HG03565 (cell line): ENCODE measurements around the gene DHFR.
"Not testable (repeated sequence)": the region's sequence is repeated elsewhere in the genome, so short reads cannot be mapped to it uniquely, and the experiment has no call there.

ENCODE experiments used
- ATAC-seq: cut with Tn5 transposase; IDR thresholded peaks from one replicate; pipeline ENCODE4 v1.9.1; 2021; ENCODE audit warnings: mild to moderate bottlenecking, moderate library complexity; ENCODE audit not compliant: unreplicated experiment

DHFR gene

DNA sequence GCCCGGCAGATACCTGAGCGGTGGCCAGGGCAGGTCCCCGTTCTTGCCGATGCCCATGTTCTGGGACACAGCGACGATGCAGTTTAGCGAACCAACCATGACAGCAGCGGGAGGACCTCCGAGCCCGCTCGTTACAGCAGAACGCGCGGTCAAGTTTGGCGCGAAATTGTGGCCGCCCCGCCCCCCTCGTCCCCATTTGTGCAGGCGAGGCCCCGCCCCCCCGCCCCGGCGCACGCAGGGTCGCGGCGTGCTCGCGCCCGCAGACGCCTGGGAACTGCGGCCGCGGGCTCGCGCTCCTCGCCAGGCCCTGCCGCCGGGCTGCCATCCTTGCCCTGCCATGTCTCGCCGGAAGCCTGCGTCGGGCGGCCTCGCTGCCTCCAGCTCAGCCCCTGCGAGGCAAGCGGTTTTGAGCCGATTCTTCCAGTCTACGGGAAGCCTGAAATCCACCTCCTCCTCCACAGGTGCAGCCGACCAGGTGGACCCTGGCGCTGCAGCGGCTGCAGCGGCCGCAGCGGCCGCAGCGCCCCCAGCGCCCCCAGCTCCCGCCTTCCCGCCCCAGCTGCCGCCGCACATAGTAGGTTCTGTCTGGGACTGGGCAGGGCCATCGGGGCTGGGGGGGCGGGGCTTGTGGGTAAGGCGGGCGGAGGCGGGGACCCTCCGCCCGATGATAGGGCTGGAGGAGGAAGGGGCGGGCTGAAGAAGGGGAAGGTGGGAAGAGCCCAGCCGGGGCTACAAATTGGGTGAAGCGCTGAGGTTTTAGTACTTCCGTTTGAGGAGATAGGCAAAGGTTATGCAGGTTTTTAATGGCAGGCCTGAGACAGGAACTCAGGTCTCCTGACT is at the start of gene DHFR, which contains the start of gene MSH3:
DHFR (minus strand) TSS at position 593 of the 840 bp plus-strand sequence; CDS start at position 99, 494 bp downstream.
MSH3 (plus strand) TSS at position 262 of the 840 bp plus-strand sequence; CDS start at position 338, 76 bp downstream.
- ATAC-seq, result peak; percentile 5

- no peak for ATAC-seq
Observed at GRCh38 chr5:80704221-80704620, 49.4 kb upstream of the DHFR start.

DNA sequence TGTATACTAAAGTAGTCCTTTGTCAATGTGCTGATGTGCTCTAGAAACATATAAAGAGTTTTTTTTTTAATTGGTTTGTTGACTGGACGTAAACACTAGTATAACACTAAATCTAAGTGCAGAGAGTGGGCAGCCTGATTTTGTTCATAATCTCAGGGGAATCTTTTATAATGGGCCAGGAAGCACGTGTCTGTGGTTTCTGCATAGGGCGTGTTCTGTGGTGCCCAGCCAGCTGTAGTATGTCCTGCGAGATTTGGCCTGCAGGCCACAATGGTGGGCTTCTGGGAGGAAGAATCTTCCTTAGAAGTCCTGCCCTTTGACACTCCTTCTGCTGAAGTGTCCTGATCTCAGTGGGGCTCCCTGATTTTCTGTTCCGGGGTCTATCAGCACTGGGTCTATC is 49.0 kb upstream of the DHFR start:
- ATAC-seq, result no peak

- ATAC-seq, result no peak
Observed at GRCh38 chr5:80703291-80703690, 48.5 kb upstream of the DHFR start.

DNA sequence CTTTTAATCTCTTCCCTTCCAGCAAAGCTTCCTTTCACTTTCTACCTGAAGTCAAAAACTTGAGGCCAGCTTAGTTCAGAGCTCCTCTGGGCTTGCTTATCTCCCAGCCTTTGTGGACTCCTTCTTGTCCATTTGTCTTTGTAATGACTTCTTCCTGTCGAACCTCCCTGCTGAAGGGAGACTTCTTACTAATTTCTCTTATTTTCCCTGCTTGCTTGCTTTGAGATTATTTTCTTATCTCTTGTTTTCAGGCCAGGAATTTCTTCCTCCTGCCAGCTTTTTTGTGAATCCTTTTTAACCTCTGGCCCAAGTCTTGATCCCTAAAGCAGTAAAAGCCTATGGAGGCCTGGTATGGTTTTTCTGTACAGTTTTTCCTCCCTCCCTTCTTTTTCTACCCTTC is 46.8 kb upstream of the DHFR start:
- ATAC-seq, result no peak

- no peak for ATAC-seq
Observed at GRCh38 chr5:80698369-80698768, 43.6 kb upstream of the DHFR start.

GRCh38 chr5:80697100-80697499 is 42.3 kb upstream of the DHFR start:
- ATAC-seq, result no peak

GRCh38 chr5:80696450-80696849 is 41.7 kb upstream of the DHFR start:
- no peak for ATAC-seq

DNA sequence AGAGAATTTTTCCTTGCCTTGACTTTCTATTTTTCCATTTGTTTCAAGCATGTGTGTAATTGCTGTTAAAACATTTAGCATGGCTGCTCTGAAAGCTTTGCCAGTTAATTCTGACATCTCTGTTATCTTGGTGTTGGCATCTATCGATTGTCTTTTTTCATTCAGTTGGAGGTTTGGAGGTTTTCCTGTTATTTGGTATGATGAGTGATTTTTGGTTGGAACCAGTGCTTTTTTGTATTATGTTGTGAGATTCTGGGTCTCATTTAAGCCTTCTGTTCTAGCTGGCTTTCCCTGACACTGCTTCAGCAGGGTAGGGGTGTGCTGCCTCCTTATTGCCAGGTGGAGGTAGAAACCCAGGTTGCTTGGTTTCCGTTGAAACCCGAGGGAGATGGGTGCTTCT is 40.9 kb upstream of the DHFR start:
- no peak for ATAC-seq

DNA sequence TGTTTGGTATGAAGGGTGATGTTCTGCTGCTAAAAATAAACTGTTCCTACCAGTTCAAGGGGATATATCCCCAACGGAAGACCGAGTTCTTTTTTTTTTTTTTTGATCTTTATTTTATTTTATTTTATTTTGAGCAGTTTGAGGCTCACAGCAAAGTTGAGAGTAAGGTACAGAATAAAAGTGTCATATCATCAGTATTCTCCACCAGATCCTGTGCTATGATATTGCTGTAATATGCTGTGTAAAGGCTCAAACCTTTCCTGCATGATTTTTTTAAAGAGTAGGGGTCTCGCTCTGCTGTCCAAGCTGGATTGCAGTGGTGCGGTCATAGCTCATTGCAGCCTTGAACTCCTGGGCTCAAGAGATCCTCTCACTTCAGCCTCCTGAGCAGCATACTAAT is 34.8 kb upstream of the DHFR start:
- no peak for ATAC-seq

DNA sequence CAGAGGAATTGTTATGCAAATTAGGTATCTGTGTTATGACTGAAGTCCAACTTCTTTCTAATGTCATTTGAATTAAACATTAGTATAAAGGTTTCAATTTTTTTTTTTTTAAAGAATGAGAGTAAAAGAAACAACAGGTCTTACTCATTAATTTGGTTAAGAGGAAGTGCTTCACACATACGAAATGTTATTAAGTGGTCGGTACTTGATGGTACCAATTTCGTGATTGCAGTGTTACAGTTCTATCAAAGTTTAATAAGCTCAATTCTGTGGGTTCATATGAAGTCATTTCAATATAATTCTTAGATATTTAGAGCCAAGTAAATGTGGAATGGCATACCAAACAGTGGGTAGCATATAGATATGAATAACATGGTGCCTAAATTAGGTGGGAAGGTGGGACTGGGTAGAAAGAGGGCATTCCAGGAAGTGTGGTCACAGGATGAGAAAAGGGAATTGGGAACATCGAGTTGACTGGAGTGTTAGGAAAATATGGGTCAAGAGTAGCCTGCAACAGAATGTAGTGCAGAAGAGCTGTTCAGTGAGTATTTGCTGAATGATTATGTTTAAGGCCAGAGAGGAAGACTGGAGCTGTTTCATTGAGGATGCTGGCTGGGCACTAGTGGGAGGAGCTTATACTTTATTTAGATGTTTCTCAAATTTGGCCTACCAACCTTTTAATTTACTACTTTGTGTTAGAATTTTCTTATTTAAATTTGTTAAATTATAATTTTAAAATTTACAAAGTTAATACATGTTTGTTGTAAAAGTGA is 34.1 kb upstream of the DHFR start:
- no peak for ATAC-seq

GRCh38 chr5:80686757-80687156 is 32.0 kb upstream of the DHFR start:
- ATAC-seq, result no peak

DNA sequence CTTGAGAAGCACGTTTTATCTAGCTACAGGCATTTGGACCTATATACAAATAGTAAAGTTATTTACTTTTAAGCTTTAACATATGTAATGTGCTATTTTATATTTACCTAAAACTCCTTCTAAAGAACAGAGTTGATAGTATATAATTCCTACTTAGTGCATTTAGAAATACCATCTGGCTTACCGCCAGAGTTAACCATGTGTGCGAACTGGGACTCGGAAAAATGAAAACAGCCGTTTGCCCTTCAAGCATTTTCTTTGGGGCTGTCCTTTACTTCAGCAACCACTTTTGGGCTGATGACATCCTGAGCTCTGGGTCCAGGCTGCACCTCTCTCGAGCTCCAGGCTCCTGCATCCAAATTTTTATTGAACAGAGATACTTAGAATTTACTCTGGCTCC is 21.9 kb upstream of the DHFR start:
- no peak for ATAC-seq

- peak; percentile 45 for ATAC-seq
Observed at GRCh38 chr5:80672140-80672736, 17.5 kb upstream of the DHFR start.

GRCh38 chr5:80668016-80668969 is 13.5 kb upstream of the DHFR start:
- peak; percentile 60 for ATAC-seq

GRCh38 chr5:80667384-80667783 is 12.6 kb upstream of the DHFR start:
- ATAC-seq, result no peak

- ATAC-seq, result no peak
Observed at GRCh38 chr5:80665057-80665456, 10.3 kb upstream of the DHFR start.

GRCh38 chr5:80662108-80662507 is 7.3 kb upstream of the DHFR start:
- no peak for ATAC-seq

DNA sequence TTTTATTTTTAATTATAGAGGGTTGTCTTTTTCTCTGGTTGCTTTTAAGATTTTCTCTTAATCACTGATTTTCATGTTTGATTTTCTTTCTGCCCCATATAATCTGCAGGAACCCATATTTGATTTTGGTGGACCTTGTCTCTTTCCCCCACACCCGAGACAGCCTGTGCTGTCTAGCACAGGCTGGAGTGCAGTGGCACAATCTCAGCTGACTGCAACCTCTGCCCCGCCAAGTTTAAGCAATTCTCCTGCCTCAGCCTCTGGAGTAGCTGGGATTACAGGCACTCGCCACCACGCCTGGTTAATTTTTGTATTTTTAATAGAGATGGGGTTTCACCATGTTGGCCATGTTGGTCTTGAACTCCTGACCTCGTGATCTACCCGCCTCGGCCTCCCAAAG is 5.9 kb upstream of the DHFR start:
- not testable (repeated sequence) for ATAC-seq

DNA sequence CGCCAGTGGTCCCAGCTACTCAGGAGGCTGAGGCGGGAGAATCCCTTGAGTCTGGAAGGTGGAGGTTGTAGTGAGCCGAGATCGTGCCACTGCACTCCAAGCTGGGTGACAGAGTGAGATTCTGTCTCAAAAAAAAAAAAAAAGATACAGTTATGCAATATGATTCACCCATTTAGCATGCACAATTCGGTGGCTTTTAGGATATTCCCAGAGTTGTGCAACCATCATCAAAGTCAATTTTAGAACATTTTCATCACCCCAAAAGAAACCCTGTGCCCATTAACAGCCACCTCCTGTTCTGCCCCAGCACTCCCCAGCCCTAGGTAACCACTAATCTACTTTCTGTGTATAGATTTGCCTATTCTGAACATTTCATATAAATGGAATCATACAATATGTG is 4.3 kb upstream of the DHFR start:
- no peak for ATAC-seq
